ENCODE results near the gene KRR1.

GRCh38 chr12:75483431-75483830 is 28.0 kb downstream of the KRR1 start:
- TF ChIP-seq CTCF (IDR thresholded peaks at IDR 0.05) (no peak), POLR2A (IDR thresholded peaks at IDR 0.05) (no peak)
